GM21825 (cell line): ENCODE measurements around the gene GJB6.
"Not testable (repeated sequence)": the region's sequence is repeated elsewhere in the genome, so short reads cannot be mapped to it uniquely, and the experiment has no call there.

ENCODE experiments used
- ATAC-seq: cut with Tn5 transposase; IDR thresholded peaks from one replicate; pipeline ENCODE4 v1.9.1; 2021; ENCODE audit warnings: mild to moderate bottlenecking, moderate library complexity; ENCODE audit not compliant: unreplicated experiment

Gene GJB6

GRCh38 chr13:20231839-20232555 lies at the start of gene GJB6:
GJB6 (minus strand) TSS chr13:20232319; CDS start chr13:20223480, 8,839 bp downstream.
- ATAC-seq: no peak

GRCh38 chr13:20276901-20277300 lies 44.8 kb upstream of the GJB6 start:
- not testable (repeated sequence) for ATAC-seq

DNA sequence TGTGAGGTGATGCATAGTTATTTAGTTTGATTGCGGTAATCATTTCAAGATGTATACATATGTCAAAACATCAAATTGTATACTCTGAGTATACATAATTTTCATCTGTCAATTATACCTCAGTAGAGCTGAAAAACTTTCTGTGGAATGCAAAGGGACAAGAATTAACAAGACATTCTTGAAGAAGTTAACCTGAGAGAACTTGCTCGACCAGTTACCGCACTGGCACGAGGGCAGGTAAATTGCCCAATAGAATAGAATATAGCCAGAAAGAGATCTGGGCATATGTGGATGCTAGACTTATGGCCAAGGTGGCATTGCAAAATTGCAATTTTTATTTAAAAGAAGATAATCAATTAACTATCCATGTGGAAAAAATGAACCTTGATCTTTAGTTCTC lies 42.3 kb upstream of the GJB6 start:
- ATAC-seq: no peak

GRCh38 chr13:20272588-20273171 lies 40.6 kb upstream of the GJB6 start:
- ATAC-seq: no peak

- ATAC-seq: no peak
These were observed 40.0 kb upstream of the GJB6 start for GRCh38 chr13:20272104-20272503.

- no peak for ATAC-seq
These were observed 39.3 kb upstream of the GJB6 start for GRCh38 chr13:20271441-20271840.

DNA sequence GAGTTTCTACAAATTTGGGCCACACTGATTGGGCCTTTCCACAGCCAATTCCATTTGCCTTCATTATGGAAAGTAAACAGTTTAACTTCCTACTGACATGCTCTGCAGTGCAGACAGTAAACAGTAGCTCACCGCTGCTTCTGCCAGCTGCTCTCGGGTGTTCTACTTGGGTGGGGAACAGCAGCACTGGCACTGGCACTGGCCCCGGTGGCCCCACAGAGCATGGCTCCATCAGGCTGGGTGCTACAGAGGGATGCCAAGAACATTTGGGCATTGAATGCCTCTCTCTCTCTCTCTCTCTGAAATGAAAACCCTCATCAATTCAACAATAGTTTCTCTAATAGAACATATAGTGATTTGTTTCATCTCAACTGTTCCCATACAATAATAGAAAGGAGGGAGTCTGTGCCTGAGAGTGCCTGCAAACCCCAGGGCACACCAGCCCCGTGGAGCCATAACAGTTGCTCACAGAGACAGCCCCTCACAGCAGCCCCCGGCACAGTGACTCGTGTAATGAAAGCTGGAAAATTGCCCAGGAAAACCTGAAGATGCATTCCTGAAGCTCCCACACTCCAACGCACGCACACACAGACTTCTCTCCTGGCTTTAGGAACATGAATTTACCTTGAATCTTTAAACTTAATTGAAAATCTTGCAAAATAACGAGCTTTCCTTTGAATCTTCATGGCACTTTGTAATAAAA lies 38.2 kb upstream of the GJB6 start:
- ATAC-seq: no peak

GRCh38 chr13:20264271-20265018 lies 32.3 kb upstream of the GJB6 start:
- ATAC-seq: peak; percentile 99

DNA sequence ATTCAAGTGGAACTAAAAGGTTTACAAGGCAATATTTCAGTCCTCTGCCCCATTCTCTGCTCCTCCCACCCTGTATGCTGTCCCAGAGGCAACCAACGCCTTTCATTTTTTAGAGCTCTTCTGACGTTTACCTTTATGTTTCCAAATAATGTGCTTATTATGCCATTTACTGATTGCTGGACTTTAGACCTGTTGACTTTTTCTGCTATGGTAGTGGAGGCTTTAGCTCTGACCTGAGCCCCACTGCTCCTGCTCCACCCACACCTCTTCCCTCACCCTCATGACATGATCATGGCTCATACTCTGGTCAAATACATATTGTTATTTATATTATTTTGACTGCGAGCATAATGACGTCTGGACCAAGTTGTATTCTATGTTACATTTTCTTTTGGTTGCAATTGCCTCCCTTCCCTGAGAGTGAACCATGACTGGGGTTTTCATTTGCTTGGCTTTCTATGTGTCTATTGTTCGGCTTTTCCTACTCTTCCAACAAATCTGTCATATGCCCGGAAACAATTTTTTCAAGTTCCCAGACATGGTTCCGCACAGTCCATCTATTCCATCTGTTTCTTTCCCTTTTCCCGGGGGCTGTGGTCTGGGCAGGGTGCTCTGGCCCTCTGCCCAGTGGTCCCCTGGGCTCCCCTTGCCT lies 31.4 kb upstream of the GJB6 start:
- no peak for ATAC-seq

GRCh38 chr13:20258963-20259288 lies 26.8 kb upstream of the GJB6 start:
- no peak for ATAC-seq

- ATAC-seq: no peak
These were observed 26.3 kb upstream of the GJB6 start for GRCh38 chr13:20258208-20258962.

- no peak for ATAC-seq
These were observed 22.0 kb upstream of the GJB6 start for GRCh38 chr13:20254076-20254475.

DNA sequence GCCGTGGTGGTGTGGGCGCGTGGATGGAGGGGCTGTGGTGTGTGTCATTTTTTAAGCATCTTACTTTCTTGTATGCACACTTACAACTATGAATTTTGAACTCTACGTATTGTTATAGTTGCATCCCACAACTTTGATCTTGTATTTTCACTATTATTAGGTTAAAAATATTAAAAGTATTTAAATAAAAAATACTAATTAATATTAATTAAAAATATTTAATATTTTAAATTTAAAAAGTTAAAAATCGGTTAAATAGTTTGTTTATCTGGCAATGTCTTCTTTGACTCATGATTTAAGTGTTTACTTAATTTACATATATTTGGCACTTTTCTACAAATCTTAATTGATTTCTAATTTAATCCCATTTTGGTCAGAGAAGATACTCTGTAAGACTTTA lies 17.8 kb upstream of the GJB6 start:
- no peak for ATAC-seq

DNA sequence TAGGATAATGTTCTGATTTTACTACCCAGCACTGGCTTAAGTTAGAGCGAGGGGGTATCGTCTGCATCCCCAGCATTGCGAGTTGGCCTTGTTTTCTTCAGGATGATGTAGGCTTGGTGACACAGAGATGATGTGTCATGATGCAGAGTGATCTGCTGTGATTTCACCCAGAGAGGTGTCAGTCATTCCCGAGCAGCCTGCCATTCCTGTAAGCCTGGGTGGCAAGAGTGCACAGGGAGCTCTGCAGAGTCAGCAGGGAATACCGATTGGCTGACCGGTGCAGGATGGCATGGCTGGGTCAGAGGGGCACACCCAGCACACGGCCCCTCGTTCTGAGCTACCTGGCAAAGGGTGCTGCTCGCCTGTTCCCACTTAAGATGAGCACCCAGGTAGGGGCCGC lies 15.8 kb upstream of the GJB6 start:
- no peak for ATAC-seq

- ATAC-seq: no peak
These were observed 15.3 kb upstream of the GJB6 start for GRCh38 chr13:20247403-20247802.

- no peak for ATAC-seq
These were observed 9.5 kb upstream of the GJB6 start for GRCh38 chr13:20241593-20241992.

- no peak for ATAC-seq
These were observed 7.6 kb upstream of the GJB6 start for GRCh38 chr13:20239748-20240147.

GRCh38 chr13:20232556-20233277 lies 598 bp upstream of the GJB6 start:
- no peak for ATAC-seq

DNA sequence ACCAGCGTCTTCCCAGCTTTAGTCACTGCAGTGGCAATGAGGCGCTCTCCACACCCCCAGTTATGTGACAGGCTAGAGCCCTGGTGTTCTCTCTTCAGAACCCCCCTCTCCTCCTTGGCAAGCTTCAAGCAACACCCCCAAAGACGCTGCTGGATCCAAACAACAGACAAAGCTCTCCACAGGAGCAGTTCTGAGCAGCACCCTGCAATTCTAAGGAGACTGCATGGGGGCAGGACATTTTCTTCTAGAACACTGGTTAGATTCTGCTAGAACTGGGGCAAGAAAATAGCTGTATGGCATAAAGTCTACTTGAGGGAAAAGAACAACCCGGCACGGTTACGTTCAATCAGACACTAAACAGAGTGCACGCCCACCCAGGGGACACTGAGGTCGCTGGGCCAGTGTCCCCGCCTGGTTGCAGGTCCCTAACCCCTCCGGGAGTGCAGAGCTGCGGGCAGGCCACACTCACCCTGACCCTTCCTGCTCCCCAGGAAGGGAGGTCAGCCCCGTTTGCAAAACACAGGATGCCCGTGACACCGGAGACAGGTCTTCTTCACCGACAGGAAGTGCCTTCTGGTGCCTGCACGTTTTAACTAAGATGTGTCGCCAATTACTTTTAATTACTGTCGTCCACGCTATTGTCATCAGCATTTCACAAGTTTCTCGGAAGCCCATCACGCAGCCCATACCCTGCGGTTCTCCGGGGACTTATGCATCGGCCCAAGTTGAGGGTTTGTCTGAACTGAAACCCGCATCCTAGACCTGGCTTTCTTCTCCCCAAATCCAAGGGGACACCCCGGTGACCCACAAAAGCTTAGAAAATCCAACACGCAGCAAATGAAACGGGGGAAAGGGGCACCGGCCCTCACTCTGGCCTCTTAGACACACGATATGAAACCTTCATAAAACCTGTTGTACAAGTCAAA lies 943 bp downstream of the GJB6 start:
- no peak for ATAC-seq
